GM21737 (cell line): ENCODE data around the gene DEFB112.

Experiments used
- ATAC-seq: cut with Tn5 transposase; IDR thresholded peaks from one replicate; pipeline ENCODE4 v1.9.1; 2021; ENCODE audit warnings: mild to moderate bottlenecking, moderate library complexity; ENCODE audit not compliant: unreplicated experiment

Gene DEFB112

GRCh38 chr6:50003139-50003538, 46.6 kb downstream of the DEFB112 start:
- ATAC-seq = no peak

DNA sequence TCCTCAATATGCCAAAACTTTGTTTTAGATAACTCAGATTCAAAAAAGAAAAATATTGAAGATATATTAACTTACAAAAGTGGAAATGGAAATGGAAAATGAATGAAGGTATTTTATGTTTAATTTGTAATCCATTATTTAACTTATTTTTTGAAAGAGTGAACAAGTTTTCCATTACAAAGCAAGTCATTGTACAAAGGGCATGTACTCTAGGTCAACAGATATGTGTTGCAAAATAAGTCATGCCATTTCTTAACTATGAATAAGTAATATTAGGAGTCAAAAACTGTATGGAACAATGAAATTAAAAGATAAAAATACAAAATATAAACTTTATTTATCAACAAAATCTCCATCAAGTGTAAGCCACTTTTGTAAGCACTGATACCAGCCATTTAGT, 54.5 kb downstream of the DEFB112 start:
- no peak for ATAC-seq
